MCF 10A (cell line): ENCODE data around the gene BCL11A. TPM values are rescaled to one million over a fixed set of nuclear protein-coding genes. Genes with fewer than 3 reads are reported as not detected.

Experiments used
- BruUV-seq: library from RNA; stranded (reverse); fragments of 400-500 nt; replicated peaks from 2 replicates; lab custom pipeline; 2021; lab: Mats Ljungman, UMichigan
- CTCF ChIA-PET: fragments of 300-600 bp; sonication (Branson Sonifier 250); formaldehyde crosslinking; extraction: SDS; loops from one replicate; lab custom pipeline; 2021; ENCODE audit warnings: antibody characterized with exemption, inconsistent platforms; lab: Yijun Ruan, JAX
- POLR2A ChIA-PET: fragments of 300-600, 350-650 bp; sonication (Branson Sonifier 250); formaldehyde crosslinking; extraction: SDS; loops from one replicate; lab custom pipeline; 2020; ENCODE audit warnings: antibody characterized with exemption, inconsistent platforms; lab: Yijun Ruan, JAX
- DNase-seq: peaks from one replicate; pipeline ENCODE4 v3.0.0-alpha.2; 2018; ENCODE audit not compliant: unreplicated experiment
- H3K27ac Mint-ChIP-seq: one replicate; pipeline ENCODE4 v1.8.0; 2022; ENCODE audit warnings: mild to moderate bottlenecking, low read depth, mixed read lengths; ENCODE audit not compliant: unreplicated experiment
- H3K27me3 Mint-ChIP-seq: one replicate; pipeline ENCODE4 v1.8.0; 2022; ENCODE audit warnings: mixed read lengths; ENCODE audit not compliant: insufficient read depth, unreplicated experiment
- H3K36me3 Mint-ChIP-seq: one replicate; pipeline ENCODE4 v1.8.0; 2022; ENCODE audit warnings: mild to moderate bottlenecking, moderate library complexity, mixed read lengths; ENCODE audit not compliant: insufficient read depth, unreplicated experiment
- H3K4me1 Mint-ChIP-seq: one replicate; pipeline ENCODE4 v1.8.0; 2022; ENCODE audit warnings: mixed read lengths; ENCODE audit not compliant: insufficient read depth, unreplicated experiment
- H3K4me3 Mint-ChIP-seq: one replicate; pipeline ENCODE4 v1.8.0; 2022; ENCODE audit warnings: mild to moderate bottlenecking, moderate library complexity, mixed read lengths; ENCODE audit not compliant: unreplicated experiment
- H3K9me3 Mint-ChIP-seq: one replicate; pipeline ENCODE4 v1.8.0; 2022; ENCODE audit warnings: mixed read lengths; ENCODE audit not compliant: unreplicated experiment
- CTCF ChIP-seq: fragments of 200-600 bp; IDR thresholded peaks from one replicate; pipeline ENCODE4 v1.8.0; 2022; ENCODE audit warnings: antibody characterized with exemption, mild to moderate bottlenecking; ENCODE audit not compliant: unreplicated experiment
- intact Hi-C: fragments of 100-400 bp; cut with micrococcal nuclease; formaldehyde crosslinking; loops from 2 replicates; pipeline ENCODE4 v1.14.1; 2022
- total RNA-seq: library from RNA; stranded (reverse); gene quantifications from 2 replicates; pipeline ENCODE4 v1.2.3, GENCODE V29; 2022

The BCL11A gene
- total RNA-seq, 1 experiment from 2014 or later = 5.3 TPM

- Mint-ChIP-seq H3K27ac (no peak overlapping the region), H3K36me3 (peaks cover 30% of the 10 kb centered on the region), H3K27me3 (no peaks in the 10 kb centered on the region), H3K9me3 (peaks cover 5% of the 10 kb centered on the region), H3K4me1 (peaks cover 9% of the 10 kb centered on the region), H3K4me3 (no peak overlapping the region)
- no peak for TF ChIP-seq CTCF
- DNase-seq = no peak
- BruUV-seq = no TSS peak
- CTCF ChIA-PET = interaction anchor here (0.6 to 0.8 kb wide), 4 partner anchors 18 to 1785 kb away, joined by 3 to 4 read pairs (median 3); no protein-coding TSS in a partner anchor
- intact Hi-C loops = no loop called here
- POLR2A ChIA-PET = interaction anchor here (1.2 kb wide), 1 partner anchor 84 kb away, joined by 3 read pairs; no protein-coding TSS in a partner anchor
Observed at GRCh38 chr2:60465736-60466135, 87.7 kb downstream of the BCL11A start.

GRCh38 chr2:60463249-60463648, 90.2 kb downstream of the BCL11A start:
- no peak overlapping the region for H3K4me3 Mint-ChIP-seq
- H3K27me3 Mint-ChIP-seq = no peaks in the 10 kb centered on the region
- ChIA-PET POLR2A (no interaction called here), CTCF (interaction anchor here (0.7 kb wide), 3 partner anchors 28 to 1002 kb away, joined by 3 to 5 read pairs (median 3); no protein-coding TSS in a partner anchor)
- intact Hi-C loops = no loop called here
- no peak for DNase-seq
- H3K4me1 Mint-ChIP-seq = peaks cover 4% of the 10 kb centered on the region
- H3K36me3 Mint-ChIP-seq = peaks cover 35% of the 10 kb centered on the region
- TF ChIP-seq CTCF = no peak
- H3K9me3 Mint-ChIP-seq = no peaks in the 10 kb centered on the region
- BruUV-seq = no TSS peak
- H3K27ac Mint-ChIP-seq = no peak overlapping the region

DNA sequence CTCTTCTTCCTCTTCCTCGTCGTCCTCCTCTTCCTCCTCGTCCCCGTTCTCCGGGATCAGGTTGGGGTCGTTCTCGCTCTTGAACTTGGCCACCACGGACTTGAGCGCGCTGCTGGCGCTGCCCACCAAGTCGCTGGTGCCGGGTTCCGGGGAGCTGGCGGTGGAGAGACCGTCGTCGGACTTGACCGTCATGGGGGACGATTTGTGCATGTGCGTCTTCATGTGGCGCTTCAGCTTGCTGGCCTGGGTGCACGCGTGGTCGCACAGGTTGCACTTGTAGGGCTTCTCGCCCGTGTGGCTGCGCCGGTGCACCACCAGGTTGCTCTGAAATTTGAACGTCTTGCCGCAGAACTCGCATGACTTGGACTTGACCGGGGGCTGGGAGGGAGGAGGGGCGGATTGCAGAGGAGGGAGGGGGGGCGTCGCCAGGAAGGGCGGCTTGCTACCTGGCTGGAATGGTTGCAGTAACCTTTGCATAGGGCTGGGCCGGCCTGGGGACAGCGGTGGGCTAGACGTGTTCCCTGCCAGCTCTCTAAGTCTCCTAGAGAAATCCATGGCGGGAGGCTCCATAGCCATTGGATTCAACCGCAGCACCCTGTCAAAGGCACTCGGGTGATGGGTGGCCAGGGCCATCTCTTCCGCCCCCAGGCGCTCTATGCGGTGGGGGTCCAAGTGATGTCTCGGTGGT, 91.9 kb downstream of the BCL11A start:
- ChIA-PET CTCF (no interaction called here), POLR2A (no interaction called here)
- peaks cover 4% of the 10 kb centered on the region for H3K4me1 Mint-ChIP-seq
- no peak overlapping the region for H3K4me3 Mint-ChIP-seq
- TF ChIP-seq CTCF = no peak
- peaks cover 35% of the 10 kb centered on the region for H3K36me3 Mint-ChIP-seq
- no peak overlapping the region for H3K27ac Mint-ChIP-seq
- H3K27me3 Mint-ChIP-seq = no peaks in the 10 kb centered on the region
- BruUV-seq = no TSS peak
- DNase-seq = no peak
- intact Hi-C loops = no loop called here
- no peaks in the 10 kb centered on the region for H3K9me3 Mint-ChIP-seq

DNA sequence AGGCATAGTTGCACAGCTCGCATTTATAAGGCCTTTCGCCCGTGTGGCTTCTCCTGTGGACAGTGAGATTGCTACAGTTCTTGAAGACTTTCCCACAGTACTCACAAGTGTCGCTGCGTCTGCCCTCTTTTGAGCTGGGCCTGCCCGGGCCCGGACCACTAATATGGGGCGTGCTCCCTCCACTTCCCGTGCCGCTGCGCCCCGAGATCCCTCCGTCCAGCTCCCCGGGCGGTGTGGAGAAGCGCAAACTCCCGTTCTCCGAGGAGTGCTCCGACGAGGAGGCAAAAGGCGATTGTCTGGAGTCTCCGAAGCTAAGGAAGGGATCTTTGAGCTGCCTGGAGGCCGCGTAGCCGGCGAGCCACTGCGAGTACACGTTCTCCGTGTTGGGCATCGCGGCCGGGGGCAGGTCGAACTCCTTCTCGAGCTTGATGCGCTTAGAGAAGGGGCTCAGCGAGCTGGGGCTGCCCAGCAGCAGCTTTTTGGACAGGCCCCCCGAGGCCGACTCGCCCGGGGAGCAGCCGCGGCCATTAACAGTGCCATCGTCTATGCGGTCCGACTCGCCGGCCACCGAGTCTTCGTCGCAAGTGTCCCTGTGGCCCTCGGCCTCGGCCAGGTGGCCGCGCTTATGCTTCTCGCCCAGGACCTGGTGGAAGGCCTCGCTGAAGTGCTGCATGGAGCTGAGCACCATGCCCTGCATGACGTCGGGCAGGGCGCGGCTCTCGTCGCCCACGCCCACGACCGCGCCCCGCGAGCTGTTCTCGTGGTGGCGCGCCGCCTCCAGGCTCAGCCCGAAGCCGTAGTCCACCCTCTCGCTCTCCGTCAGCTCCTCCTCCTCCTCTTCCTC, 92.7 kb downstream of the BCL11A start:
- TF ChIP-seq CTCF = no peak
- ChIA-PET POLR2A (interaction anchor here (0.6 kb wide), 1 partner anchor 90 kb away, joined by 4 read pairs; no protein-coding TSS in a partner anchor), CTCF (interaction anchor here (0.6 to 0.7 kb wide), 2 partner anchors 8 to 24 kb away, joined by 3 read pairs; no protein-coding TSS in a partner anchor)
- Mint-ChIP-seq H3K36me3 (peaks cover 27% of the 10 kb centered on the region), H3K4me3 (no peak overlapping the region), H3K27me3 (no peaks in the 10 kb centered on the region), H3K4me1 (peaks cover 4% of the 10 kb centered on the region), H3K9me3 (no peaks in the 10 kb centered on the region), H3K27ac (no peak overlapping the region)
- intact Hi-C loops = no loop called here
- no TSS peak for BruUV-seq
- no peak for DNase-seq
